H9 (cell line): Measurements from ENCODE around the gene NFAM1. TPM values are rescaled to one million over a fixed set of nuclear protein-coding genes. Genes with fewer than 3 reads are reported as not detected.

ENCODE experiments used
- DNase-seq: peaks from one replicate; pipeline ENCODE4 v3.0.0-alpha.2; 2017
- H2AFZ ChIP-seq: one replicate; pipeline ENCODE4 v1.6.1; 2013; ENCODE audit warnings: mild to moderate bottlenecking, low read length, control low read depth, moderate library complexity
- H2AK5ac ChIP-seq: 2 replicates; pipeline ENCODE4 v1.6.1; 2013; ENCODE audit warnings: low read length, control low read depth, mixed read lengths; ENCODE audit not compliant: insufficient read length
- H2BK120ac ChIP-seq: one replicate; pipeline ENCODE4 v1.6.1; 2013; ENCODE audit warnings: low read depth, mild to moderate bottlenecking, low read length, control low read depth, inconsistent platforms; ENCODE audit not compliant: poor library complexity, severe bottlenecking
- H2BK12ac ChIP-seq: 2 replicates; pipeline ENCODE4 v1.6.1; 2013; ENCODE audit warnings: low read length, control low read depth, mixed read lengths, low read depth; ENCODE audit not compliant: insufficient read length
- H2BK15ac ChIP-seq: 2 replicates; pipeline ENCODE4 v1.6.1; 2013; ENCODE audit warnings: low read depth, low read length, control low read depth
- H2BK20ac ChIP-seq: one replicate; pipeline ENCODE4 v1.6.1; 2013; ENCODE audit warnings: low read depth, mild to moderate bottlenecking, low read length, control low read depth, inconsistent platforms; ENCODE audit not compliant: poor library complexity, severe bottlenecking
- H2BK5ac ChIP-seq: 2 replicates; pipeline ENCODE4 v1.6.1; 2013; ENCODE audit warnings: low read length, control low read depth, mixed read lengths; ENCODE audit not compliant: insufficient read length
- H3K14ac ChIP-seq: 2 replicates; pipeline ENCODE4 v1.6.1; 2013; ENCODE audit warnings: low read length, control low read depth; ENCODE audit not compliant: insufficient read depth
- H3K18ac ChIP-seq: 2 replicates; pipeline ENCODE4 v1.6.1; 2013; ENCODE audit warnings: low read depth, mild to moderate bottlenecking, mixed read lengths, low read length, control low read depth; ENCODE audit not compliant: insufficient read length
- H3K23ac ChIP-seq: 2 replicates; pipeline ENCODE4 v1.6.1; 2013; ENCODE audit warnings: low read length, control low read depth, mixed read lengths, low read depth; ENCODE audit not compliant: insufficient read length
- H3K23me2 ChIP-seq: 2 replicates; pipeline ENCODE4 v1.6.1; 2013; ENCODE audit warnings: low read depth, mild to moderate bottlenecking, mixed read lengths, low read length, control low read depth; ENCODE audit not compliant: insufficient read length, poor library complexity, severe bottlenecking
- H3K27ac ChIP-seq: 2 replicates; pipeline ENCODE4 v1.5.1; 2013; ENCODE audit warnings: low read length, control low read depth, mixed read lengths, low read depth; ENCODE audit not compliant: insufficient read length
- H3K27me3 ChIP-seq: 2 replicates; pipeline ENCODE4 v1.6.1; 2013; ENCODE audit warnings: low read length, control low read depth, inconsistent platforms; ENCODE audit not compliant: insufficient read depth
- H3K4ac ChIP-seq: 2 replicates; pipeline ENCODE4 v1.6.1; 2013; ENCODE audit warnings: low read depth, mild to moderate bottlenecking, control low read depth, inconsistent platforms, low read length, moderate library complexity
- H3K4me1 ChIP-seq: 2 replicates; pipeline ENCODE4 v1.6.1; 2013; ENCODE audit warnings: low read length, control low read depth, inconsistent platforms; ENCODE audit not compliant: insufficient read depth
- H3K4me2 ChIP-seq: 2 replicates; pipeline ENCODE4 v1.6.1; 2013; ENCODE audit warnings: low read length, control low read depth, mixed read lengths; ENCODE audit not compliant: insufficient read length, insufficient read depth
- H3K56ac ChIP-seq: 2 replicates; pipeline ENCODE4 v1.6.1; 2013; ENCODE audit warnings: low read depth, mild to moderate bottlenecking, mixed read lengths, low read length, control low read depth; ENCODE audit not compliant: insufficient read length
- H3K79me1 ChIP-seq: 2 replicates; pipeline ENCODE4 v1.6.1; 2013; ENCODE audit warnings: low read depth, mild to moderate bottlenecking, moderate library complexity, low read length, control low read depth, inconsistent platforms; ENCODE audit not compliant: insufficient read depth, poor library complexity, severe bottlenecking
- H3K79me2 ChIP-seq: 2 replicates; pipeline ENCODE4 v1.6.1; 2013; ENCODE audit warnings: low read length, control low read depth, inconsistent platforms; ENCODE audit not compliant: insufficient read depth
- H3K9ac ChIP-seq: 2 replicates; pipeline ENCODE4 v1.6.1; 2013; ENCODE audit warnings: low read length, control low read depth, mixed read lengths; ENCODE audit not compliant: insufficient read length; ENCODE audit errors: extremely low read depth
- H3K9me3 ChIP-seq: one replicate; pipeline ENCODE4 v1.6.1; 2013; ENCODE audit warnings: low read depth, low read length, inconsistent platforms; ENCODE audit not compliant: control insufficient read depth
- H3T11ph ChIP-seq: one replicate; pipeline ENCODE4 v1.6.1; 2013; ENCODE audit warnings: mild to moderate bottlenecking, low read length, control low read depth, inconsistent platforms
- H4K20me1 ChIP-seq: one replicate; pipeline ENCODE4 v1.6.1; 2013; ENCODE audit not compliant: control insufficient read depth, insufficient read length, insufficient read depth
- H4K5ac ChIP-seq: 2 replicates; pipeline ENCODE4 v1.6.1; 2013; ENCODE audit warnings: low read depth, mild to moderate bottlenecking, mixed read lengths, low read length, control low read depth; ENCODE audit not compliant: insufficient read length
- H4K8ac ChIP-seq: replicated peaks from 2 replicates; pipeline ENCODE4 v1.6.1; 2013; ENCODE audit warnings: low read length, control low read depth, mixed read lengths, low read depth; ENCODE audit not compliant: insufficient read length
- H4K91ac ChIP-seq: 2 replicates; pipeline ENCODE4 v1.6.1; 2013; ENCODE audit warnings: low read depth, mild to moderate bottlenecking, moderate library complexity, mixed read lengths, low read length, control low read depth; ENCODE audit not compliant: insufficient read length
- H3K27ac Mint-ChIP-seq, 3 experiments: 2 replicates in 2 of 3; 3 replicates in 1 of 3; pipeline ENCODE4 v1.8.0; 2020 to 2021; ENCODE audit warnings: mixed read lengths in 3 of 3, mild to moderate bottlenecking in 1 of 3, moderate library complexity in 1 of 3
- H3K27me3 Mint-ChIP-seq: 2 replicates; pipeline ENCODE4 v1.8.0; 2021; ENCODE audit warnings: low read depth, mild to moderate bottlenecking, moderate library complexity, mixed read lengths
- H3K36me3 Mint-ChIP-seq, 3 experiments: 2 replicates in 2 of 3; 3 replicates in 1 of 3; pipeline ENCODE4 v1.8.0; 2020 to 2021; ENCODE audit warnings: low read depth in 3 of 3, mixed read lengths in 3 of 3; ENCODE audit not compliant: insufficient read depth in 1 of 3
- H3K4me1 Mint-ChIP-seq, 2 experiments: 2 replicates each; pipeline ENCODE4 v1.8.0; 2020; ENCODE audit warnings: mixed read lengths in 2 of 2
- H3K4me3 Mint-ChIP-seq, 2 experiments: 2 replicates in 1 of 2; 3 replicates in 1 of 2; pipeline ENCODE4 v1.8.0; 2020 to 2021; ENCODE audit warnings: mild to moderate bottlenecking in 2 of 2, mixed read lengths in 2 of 2, moderate library complexity in 1 of 2
- H3K9me3 Mint-ChIP-seq, 2 experiments: 2 replicates in 1 of 2; 3 replicates in 1 of 2; pipeline ENCODE4 v1.8.0; 2020; ENCODE audit warnings: mild to moderate bottlenecking in 2 of 2, mixed read lengths in 2 of 2, moderate library complexity in 1 of 2
- CTCF ChIP-seq: fragments of 200-600 bp; sonication (generic); conservative IDR thresholded peaks from 3 replicates; pipeline ENCODE4 v1.8.0; 2021; ENCODE audit warnings: antibody characterized with exemption, mild to moderate bottlenecking
- WGBS: extraction: QIAGEN DNeasy Blood & Tissue Kit; methylation state at CpG from one replicate; pipeline ENCODE4 v1.1.7; 2013; ENCODE audit warnings: missing lambda C conversion rate, low lambda C conversion rate, mixed read lengths; ENCODE audit not compliant: insufficient read length; ENCODE audit errors: extremely low coverage; 5-methylcytosine and 5-hydroxymethylcytosine counted together
- total RNA-seq: library from RNA; stranded (reverse); gene quantifications from 2 replicates; pipeline ENCODE4 v1.2.1, GENCODE V29; 2021

The NFAM1 gene
- total RNA-seq, 1 experiment from 2014 or later = 0.68 TPM

DNA sequence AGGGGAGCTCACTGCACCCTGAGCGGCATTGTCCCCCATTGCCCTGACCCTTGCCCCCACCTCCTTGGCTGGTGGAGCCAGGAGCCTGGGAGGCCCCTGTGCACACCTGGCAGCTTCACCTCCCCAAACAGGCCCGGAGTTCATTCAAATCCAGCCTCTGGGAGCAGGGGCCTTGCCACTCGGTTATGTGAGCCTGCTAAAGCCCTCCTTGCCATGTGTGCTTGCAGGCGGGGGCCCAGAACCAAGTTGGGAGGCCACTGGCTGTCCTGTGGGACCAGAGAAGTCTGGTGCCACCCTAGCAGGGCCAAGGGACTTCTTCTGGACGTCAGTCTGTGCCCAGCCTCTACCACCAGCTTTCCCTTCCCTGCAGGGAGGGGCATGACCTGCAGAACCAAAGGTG lies 48.9 kb downstream of the NFAM1 start:
- H3K27me3 ChIP-seq = no peaks in the 10 kb centered on the region
- H2AFZ ChIP-seq = no peak overlapping the region
- no peaks in the 10 kb centered on the region for H3K4me1 ChIP-seq
- Mint-ChIP-seq H3K4me3 (no peak overlapping the region), H3K27ac (no peak overlapping the region), H3K4me1 (peaks cover 35 to 50% of the 10 kb centered on the region in 2 experiments), H3K27me3 (peaks cover 60% of the 10 kb centered on the region), H3K36me3 (peaks cover 4 to 6% (median 5%) of the 10 kb centered on the region in 3 experiments; a peak in 4 of 7 replicates), H3K9me3 (peaks cover 6% of the 10 kb centered on the region in 2 experiments)
- H3K79me2 ChIP-seq = no peaks in the 10 kb centered on the region
- no peak overlapping the region for H4K5ac ChIP-seq
- no peak overlapping the region for H2BK5ac ChIP-seq
- no peaks in the 10 kb centered on the region for H3K9me3 ChIP-seq
- WGBS = no CpG with 5 or more reads among the region's 5 CpGs
- H2BK12ac ChIP-seq = no peak overlapping the region
- no peak overlapping the region for H3K27ac ChIP-seq
- H3T11ph ChIP-seq = no peak overlapping the region
- H4K20me1 ChIP-seq = no peaks in the 10 kb centered on the region
- no peak overlapping the region for H4K8ac ChIP-seq
- no peak overlapping the region for H2BK120ac ChIP-seq
- H2BK15ac ChIP-seq = no peak overlapping the region
- no peak overlapping the region for H3K9ac ChIP-seq
- H3K14ac ChIP-seq = no peak overlapping the region; the same call in 1 of the 2 replicates
- H3K56ac ChIP-seq = no peak overlapping the region
- no peak for TF ChIP-seq CTCF
- H3K79me1 ChIP-seq = no peaks in the 10 kb centered on the region
- H2AK5ac ChIP-seq = no peak overlapping the region
- H4K91ac ChIP-seq = no peak overlapping the region
- H2BK20ac ChIP-seq = no peak overlapping the region
- H3K23me2 ChIP-seq = no peaks in the 10 kb centered on the region
- H3K18ac ChIP-seq = no peak overlapping the region
- no peak overlapping the region for H3K4ac ChIP-seq
- H3K4me2 ChIP-seq = no peak overlapping the region
- no peak for DNase-seq
- no peak overlapping the region for H3K23ac ChIP-seq
